ENCODE data around the gene NEURL1B. TPM values are rescaled to one million over a fixed set of nuclear protein-coding genes. Genes with fewer than 3 reads are reported as not detected.
A peak's percentile ranks its signal among the peaks of the same experiment; 100 is the strongest.

NEURL1B gene
- total RNA-seq, 2 donors from 2014 or later, result 17.3 to 17.6 TPM

- Histone ChIP-seq H3K36me3 (no peaks in the 10 kb centered on the region), H3K27ac (peak overlapping the region in 1 of 2 donors; percentile 80), H3K4me3 (no peak overlapping the region), H3K4me1 (ENCODE audit: control insufficient read depth in 1 of 2, low read depth in 2 of 2) (peaks cover 17 to 30% of the 10 kb centered on the region in 2 donors), H3K27me3 (replicated peaks; ENCODE audit: insufficient read depth) (no peaks in the 10 kb centered on the region), H3K9me3 (no peaks in the 10 kb centered on the region)
- ATAC-seq (ENCODE audit: insufficient number of reproducible peaks, low FRiP score, low read depth) (no peak), DNase-seq (ENCODE audit: low spot score) (no peak)
- TF ChIP-seq CTCF (IDR thresholded peaks at IDR 0.05), result no peak
Observed at GRCh38 chr5:172658391-172658790, 17.3 kb downstream of the NEURL1B start.

- ATAC-seq (ENCODE audit: insufficient number of reproducible peaks, low FRiP score, low read depth), result peak; percentile 8
- H3K4me1 ChIP-seq (ENCODE audit: control insufficient read depth in 1 of 2, low read depth in 2 of 2), result peaks cover 17 to 30% of the 10 kb centered on the region in 2 donors
- no peak overlapping the region for H3K4me3 ChIP-seq
Observed at GRCh38 chr5:172658961-172659501, 18.0 kb downstream of the NEURL1B start.

GRCh38 chr5:172659570-172659908 lies 18.5 kb downstream of the NEURL1B start:
- ATAC-seq (ENCODE audit: insufficient number of reproducible peaks, low FRiP score, low read depth) (no peak), DNase-seq (ENCODE audit: low spot score) (no peak)
- Histone ChIP-seq H3K36me3 (no peaks in the 10 kb centered on the region), H3K27me3 (replicated peaks; ENCODE audit: insufficient read depth) (no peaks in the 10 kb centered on the region), H3K9me3 (no peaks in the 10 kb centered on the region), H3K4me3 (no peak overlapping the region), H3K27ac (peak overlapping the region; percentile 80 to 83), H3K4me1 (ENCODE audit: control insufficient read depth in 1 of 2, low read depth in 2 of 2) (peaks cover 17 to 30% of the 10 kb centered on the region in 2 donors)
- no peak for TF ChIP-seq CTCF (IDR thresholded peaks at IDR 0.05)

More at GRCh38 chr5:172658961-172659501, 18.0 kb downstream of the NEURL1B start:
- Histone ChIP-seq H3K36me3 (no peaks in the 10 kb centered on the region), H3K27me3 (replicated peaks; ENCODE audit: insufficient read depth) (no peaks in the 10 kb centered on the region), H3K9me3 (no peaks in the 10 kb centered on the region), H3K27ac (peak overlapping the region; percentile 80 to 83)
- TF ChIP-seq CTCF (IDR thresholded peaks at IDR 0.05), result no peak
- DNase-seq (ENCODE audit: low spot score), result no peak

- no peaks in the 10 kb centered on the region for H3K27me3 ChIP-seq (replicated peaks; ENCODE audit: insufficient read depth)
Observed at GRCh38 chr5:172659909-172660628, 19.0 kb downstream of the NEURL1B start.

More at GRCh38 chr5:172659909-172660628, 19.0 kb downstream of the NEURL1B start:
- DNase-seq (ENCODE audit: low spot score), result peak; percentile 82
- peak; percentile 77 for ATAC-seq (ENCODE audit: insufficient number of reproducible peaks, low FRiP score, low read depth)
- Histone ChIP-seq H3K36me3 (no peaks in the 10 kb centered on the region), H3K4me1 (ENCODE audit: control insufficient read depth in 1 of 2, low read depth in 2 of 2) (peaks cover 17 to 30% of the 10 kb centered on the region in 2 donors), H3K9me3 (no peaks in the 10 kb centered on the region), H3K27ac (peak overlapping the region; percentile 80 to 83), H3K4me3 (no peak overlapping the region)
- TF ChIP-seq CTCF (IDR thresholded peaks at IDR 0.05), result no peak
